HG03135 (cell line): ENCODE measurements around the gene WDR7.

Experiments used
- ATAC-seq: cut with Tn5 transposase; IDR thresholded peaks from one replicate; pipeline ENCODE4 v1.9.1; 2021; ENCODE audit warnings: mild to moderate bottlenecking, moderate library complexity; ENCODE audit not compliant: unreplicated experiment

The WDR7 gene

DNA sequence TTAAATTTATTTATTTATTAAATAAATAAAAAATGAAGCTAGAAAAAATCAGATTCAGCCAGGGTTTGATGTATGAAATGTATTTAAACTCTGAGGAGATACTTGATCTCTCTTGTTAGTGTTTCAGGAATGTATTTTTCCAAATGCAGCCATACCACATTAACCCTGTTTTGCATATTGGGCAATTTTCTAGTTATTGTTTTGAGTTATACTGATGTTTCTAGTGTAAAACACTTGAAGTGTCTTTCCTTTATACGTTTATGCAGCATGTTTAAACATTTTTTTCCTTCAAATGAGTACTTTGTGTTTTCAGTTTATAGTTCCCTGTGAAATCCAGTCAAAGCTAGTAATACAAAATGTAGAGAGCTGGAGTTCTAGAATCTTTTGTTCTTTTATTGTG, 69.9 kb downstream of the WDR7 start:
- no peak for ATAC-seq

DNA sequence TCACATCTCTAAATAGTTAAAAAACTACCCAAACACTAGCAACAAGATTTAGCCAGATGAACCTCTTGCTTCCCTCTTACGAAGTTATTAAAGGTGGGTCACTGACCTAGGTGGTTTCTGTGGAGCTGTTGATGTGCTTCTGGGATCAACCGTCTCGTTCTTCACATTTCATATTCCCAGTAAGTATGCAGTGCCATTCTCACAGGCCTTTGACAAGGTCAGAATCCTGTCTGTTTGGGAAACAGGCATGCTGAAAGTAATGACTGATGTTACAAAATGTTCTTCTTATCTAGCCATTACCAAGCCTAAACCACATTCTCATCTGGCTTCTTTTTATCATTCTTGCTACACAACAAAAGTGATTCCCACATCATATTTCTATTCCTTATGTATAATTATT, 70.3 kb downstream of the WDR7 start:
- ATAC-seq: no peak

DNA sequence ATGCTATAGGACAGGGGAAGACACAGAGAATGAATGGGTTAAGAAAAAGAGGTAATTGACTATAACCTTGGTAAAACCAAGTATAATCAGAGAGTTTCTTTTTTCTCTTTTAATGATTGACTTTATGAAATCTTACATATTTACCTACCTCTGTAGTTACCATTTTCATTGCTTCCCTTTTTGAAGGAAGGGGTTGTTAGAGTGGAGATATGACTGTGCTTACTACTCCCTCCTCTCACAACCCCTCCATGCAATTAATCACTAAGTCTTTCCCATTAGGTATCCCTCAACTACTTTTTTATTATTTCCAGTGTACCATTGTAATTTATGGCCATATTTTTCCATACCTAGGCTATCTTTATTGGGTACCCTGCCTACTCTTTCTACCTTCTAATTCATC, 71.4 kb downstream of the WDR7 start:
- no peak for ATAC-seq

DNA sequence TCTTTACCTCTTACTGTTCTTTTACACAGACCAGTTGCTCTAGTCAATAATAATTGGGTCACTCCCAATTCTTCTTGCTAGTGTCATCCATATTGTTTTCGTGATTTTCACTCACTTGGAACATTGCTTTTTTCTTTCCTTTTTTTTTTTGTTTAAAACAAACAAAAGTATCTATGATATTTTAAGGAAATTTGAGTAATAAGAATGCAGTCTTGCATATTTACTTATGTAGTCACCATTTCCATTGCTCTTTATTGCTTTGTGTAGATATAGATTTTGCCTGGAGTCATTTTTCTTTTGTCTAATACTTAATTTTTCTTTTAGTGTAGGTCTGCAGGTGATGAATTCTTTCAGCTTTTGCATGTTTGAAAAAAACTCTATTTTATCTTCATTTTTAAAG, 71.9 kb downstream of the WDR7 start:
- no peak for ATAC-seq

DNA sequence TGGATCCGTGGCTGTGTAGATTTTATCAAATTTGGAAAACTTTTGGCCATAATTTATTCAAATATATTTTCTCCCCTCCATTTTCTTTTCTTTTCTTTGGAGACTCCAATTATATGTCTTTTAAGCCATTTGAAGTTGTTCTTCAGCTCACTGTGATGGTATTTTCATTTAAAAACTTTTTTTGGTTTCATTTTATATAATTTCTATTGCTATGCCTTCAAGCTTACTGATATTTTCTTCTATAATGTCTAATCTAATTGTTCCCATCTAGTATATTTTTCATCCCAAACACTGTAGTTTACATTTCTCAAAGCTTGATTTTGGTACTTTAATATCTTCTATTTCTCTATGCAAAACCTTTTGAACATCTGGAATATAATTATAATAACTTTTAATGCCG, 72.5 kb downstream of the WDR7 start:
- ATAC-seq: no peak

DNA sequence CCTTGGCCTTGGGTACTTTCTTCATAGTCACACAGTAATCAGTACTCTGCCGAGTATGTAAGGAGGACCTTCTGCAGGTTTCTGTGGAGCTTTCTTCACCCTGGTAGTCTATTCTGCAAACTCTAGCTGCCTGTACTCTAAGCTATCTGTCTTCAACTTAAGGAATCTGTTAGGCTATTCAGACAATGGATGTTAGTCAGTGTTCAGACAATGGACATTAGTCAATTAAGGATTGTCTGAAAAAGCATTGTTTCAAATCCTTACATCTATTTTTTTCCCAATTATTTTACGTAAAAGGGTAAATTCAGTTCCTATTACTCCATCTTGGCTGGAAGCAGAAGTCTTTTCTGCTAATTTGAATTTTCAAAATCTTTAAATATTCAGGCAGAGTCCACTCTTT, 75.7 kb downstream of the WDR7 start:
- ATAC-seq: no peak

DNA sequence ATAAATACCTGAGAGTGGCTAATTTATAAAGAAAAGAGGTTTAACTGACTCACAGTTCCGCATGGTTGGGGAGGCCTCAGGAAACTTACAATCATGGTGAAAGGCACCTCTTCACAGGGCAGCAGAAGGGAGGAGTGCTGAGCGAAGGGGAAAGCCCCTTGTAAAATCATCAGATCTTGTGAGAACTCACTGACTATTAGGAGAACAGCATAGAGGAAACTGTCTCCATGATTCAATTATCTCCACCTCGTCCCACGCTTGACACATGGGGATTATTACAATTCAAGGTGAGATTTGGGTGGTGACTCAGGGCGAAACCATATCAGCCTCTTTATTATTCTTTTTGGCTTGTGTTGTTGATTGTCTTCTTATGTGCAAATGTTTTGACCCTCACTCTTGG, 76.2 kb downstream of the WDR7 start:
- ATAC-seq: no peak

DNA sequence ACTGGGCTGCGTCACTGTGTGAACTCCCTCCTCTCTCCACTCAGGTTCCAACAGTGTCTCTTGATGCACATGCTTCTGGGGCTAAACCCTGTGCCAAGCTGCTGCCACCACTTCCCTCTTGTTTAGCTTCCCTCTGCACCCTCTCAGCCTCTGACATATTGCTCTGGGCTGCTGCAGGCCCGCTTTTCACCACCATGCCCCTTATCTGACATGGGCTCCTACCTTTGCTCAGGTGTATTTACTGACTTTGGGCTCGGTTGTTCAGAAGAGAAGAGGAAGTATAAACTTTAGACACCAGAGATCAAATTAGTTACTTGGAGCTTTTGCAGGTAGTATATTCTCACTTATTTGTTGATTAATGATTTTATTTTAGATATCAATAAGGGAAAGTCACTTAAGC, 77.6 kb downstream of the WDR7 start:
- ATAC-seq: no peak

DNA sequence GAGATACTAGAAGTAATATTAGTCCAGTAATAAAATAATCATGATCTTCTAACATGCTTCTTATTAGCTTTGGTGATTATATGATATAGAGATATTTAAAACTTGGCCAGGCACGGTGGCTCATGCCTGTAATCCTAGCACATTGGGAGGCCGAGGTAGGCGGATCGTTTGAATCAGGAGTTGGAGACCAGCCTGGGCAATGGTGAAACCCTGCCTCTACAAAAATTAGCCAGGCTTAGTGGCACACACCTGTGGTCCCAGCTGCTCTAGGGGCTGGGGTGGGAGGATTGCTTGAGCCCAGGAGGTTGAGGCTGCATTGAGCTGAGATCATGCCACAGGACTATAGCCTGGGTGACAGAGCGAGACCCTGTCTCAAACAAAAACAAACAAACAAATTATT, 87.0 kb downstream of the WDR7 start:
- ATAC-seq: no peak

DNA sequence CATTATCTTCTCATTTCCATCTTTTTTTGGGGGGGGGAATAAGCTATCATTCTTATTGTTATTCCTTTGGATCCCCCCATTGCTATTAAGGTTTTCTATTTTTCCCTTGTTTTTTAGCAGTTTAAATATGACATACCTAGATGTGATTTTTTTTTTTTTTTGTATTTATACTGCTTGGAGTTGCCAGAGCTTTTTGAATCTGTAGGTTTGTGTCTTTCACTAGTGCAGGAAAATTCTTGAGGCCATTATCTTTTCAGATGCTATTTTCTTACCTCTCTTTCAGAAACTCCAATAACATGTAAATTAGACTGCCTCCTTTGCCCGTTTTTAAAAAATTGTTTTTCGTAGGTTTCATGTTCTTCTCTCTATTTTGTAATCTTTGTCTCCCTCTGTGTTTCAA, 88.6 kb downstream of the WDR7 start:
- ATAC-seq: no peak

DNA sequence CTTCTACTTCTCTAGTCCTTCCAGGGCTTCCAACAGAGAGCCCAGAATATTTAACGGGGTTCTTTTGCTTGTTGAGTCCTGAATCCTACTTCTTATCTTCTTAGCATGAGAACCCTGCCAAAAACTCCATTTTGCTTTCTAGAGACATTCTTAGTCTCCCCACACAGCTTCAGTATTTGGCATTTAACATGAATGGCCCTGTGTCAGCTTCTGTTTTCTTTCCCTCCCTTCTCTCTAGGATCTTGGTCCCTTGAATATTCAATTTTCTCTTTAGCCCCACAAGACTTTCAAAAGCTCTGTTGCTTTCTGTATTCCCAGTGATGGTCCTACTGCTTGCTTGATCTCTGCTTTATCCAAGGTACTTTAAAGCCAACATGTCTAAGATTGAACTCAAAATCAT, 89.5 kb downstream of the WDR7 start:
- no peak for ATAC-seq

DNA sequence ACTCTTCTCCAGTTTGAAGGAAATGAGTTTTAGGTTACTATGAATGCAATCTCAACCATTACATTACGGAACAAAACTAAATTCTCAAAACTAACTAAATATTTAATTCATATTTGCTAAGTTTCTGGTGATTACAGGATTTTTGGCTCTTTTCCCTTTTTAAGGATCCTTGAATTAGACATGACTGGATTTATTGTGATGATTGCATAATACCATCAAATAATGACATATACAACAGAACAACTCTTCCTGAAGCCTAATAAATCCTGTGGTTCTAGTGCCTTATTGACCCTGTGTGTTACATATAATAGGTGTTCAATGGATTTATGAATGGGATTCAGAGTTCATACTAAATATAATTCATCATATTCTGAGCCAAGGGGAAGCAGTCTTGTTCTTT, 90.5 kb downstream of the WDR7 start:
- no peak for ATAC-seq

DNA sequence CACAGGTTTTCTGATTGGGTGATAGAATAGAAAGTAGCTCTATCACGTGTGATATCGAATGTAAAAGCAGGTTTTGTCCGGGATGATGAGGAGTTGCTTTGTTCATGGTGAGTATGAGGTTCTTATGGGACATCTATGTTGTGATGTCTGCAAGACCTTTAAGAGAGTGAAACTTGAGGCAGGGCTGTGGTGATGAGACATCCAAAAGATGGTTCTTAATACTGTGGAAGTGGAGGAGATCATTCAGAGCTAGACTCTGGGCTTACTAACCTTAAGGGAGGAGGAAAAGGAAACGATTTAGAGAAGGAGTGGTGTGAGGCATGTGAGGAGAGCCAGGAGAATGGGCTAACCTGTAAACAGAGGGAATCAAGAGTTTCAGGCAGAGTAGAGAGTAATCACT, 92.0 kb downstream of the WDR7 start:
- ATAC-seq: no peak

DNA sequence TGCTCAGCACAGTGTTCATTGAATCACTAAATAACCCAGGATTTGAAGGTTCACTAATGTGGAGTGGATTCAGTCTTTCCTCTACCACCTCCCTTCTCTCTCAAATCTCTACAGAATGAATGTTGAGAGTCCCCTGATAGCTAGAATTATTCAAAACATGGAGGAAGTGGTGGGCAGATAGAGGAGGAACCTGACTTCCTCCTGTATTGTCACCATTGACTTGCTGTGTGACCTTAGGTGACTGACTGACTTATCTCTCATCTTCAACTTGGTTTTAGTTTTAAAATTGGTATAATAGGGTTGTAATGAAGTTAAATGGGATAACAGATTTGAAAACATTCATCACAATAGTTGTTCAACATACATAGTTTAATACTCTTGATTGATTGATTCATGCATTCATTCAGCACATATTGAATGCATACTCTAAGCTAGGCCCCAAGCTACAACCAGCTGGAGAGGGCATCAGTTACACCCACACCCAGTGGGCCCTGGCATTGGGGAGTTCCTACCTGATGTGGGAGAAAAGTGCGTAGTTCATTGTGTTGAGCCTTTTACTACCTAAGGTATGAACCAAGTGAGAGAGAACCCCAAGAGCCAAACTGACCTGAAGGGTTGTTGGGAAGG, 96.0 kb downstream of the WDR7 start:
- ATAC-seq: peak; percentile 70

DNA sequence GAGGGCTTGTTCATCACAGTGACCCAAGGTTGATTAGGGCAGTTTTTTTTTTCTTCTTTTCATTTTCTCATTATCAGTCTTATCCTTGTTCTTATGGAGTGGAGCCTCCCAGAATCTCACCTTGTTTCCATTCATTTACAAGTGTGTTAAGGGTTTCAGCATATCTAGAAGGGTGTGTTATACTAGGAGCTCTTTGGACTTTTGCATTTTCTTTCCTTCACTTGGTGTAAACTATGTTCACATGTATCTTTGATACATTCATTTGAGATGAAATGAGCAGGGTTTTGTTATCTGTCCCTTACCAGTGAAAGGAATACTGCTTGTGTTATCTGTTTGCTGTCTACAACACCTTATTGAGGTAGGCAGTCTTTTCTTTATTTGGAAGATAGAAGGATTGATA, 96.7 kb downstream of the WDR7 start:
- ATAC-seq: no peak

DNA sequence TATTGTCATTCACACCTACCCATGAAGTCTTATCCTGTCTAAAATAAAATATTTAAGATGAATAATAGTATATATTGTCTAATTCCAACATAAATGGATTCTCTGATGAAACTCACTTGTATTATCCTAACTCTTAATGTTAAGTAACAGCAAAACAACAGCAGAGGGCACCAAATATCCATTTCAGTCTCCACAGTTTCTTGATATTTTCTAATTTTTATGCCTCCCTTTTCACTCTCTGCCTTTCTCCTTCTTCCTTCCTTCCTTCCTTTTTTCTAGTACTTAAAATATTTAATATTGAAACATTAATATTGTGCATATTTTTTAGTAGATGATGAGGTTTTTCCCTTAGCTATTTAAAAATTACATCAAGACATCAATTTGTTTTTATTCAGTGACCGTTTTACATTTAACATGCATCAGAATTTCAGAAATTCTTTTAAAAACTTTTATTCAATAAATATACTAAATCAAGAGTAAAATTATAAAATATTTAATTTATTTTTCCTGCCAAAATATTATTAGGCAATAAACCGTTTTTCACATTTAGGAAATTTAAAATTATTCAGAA, 97.6 kb downstream of the WDR7 start:
- no peak for ATAC-seq

DNA sequence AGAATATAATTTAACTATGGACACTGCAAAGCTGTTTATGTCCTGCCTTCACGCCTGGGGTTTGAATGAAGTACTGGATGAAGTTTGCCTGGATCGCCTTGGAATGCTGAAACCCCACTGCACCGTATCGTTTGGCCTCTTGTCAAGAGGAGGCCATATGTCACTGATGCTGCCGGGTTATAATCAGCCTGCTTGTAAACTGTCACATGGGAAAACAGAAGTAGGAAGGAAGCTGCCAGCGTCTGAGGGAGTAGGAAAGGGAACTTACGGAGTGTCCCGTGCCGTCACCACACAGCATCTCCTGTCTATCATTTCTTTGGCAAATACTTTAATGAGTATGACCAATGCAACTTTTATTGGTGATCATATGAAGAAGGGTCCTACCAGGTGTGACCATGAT, 105.8 kb downstream of the WDR7 start:
- no peak for ATAC-seq

DNA sequence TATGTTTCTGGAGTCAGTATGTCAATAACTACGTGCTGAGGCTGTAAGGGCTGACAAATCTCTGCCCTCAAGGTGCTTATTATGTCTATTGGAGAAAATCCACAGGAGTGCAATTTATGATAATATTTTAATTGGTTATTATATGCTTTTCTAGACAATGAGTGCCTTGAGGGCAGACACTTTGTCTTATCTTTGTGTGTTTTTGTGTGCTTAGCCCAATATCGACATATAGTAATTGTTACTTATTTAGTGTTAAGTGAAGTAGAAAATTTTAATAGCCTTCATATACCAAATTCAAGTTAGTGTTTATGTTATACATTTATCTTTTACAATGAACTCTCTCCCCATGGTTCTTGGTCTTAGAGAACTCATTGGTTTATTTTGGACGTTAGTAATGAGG, 118.9 kb downstream of the WDR7 start:
- no peak for ATAC-seq

DNA sequence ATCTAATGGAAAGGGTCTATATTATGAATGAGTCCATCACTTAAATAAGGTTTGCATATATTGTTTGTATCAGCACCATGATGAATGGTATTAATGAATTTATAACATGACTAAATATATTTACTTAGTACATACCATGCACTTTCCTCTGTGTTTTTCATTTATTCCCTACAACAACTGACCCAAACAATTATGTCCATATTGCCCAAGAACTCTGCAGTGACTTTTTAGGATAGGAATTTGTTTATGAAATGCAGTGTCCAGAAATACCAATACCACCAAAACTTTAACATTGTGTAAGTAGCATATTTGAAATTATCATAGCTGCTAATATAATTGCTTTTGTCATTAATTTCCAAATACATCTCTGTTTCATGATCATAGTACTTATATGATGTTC, 119.7 kb downstream of the WDR7 start:
- ATAC-seq: no peak

DNA sequence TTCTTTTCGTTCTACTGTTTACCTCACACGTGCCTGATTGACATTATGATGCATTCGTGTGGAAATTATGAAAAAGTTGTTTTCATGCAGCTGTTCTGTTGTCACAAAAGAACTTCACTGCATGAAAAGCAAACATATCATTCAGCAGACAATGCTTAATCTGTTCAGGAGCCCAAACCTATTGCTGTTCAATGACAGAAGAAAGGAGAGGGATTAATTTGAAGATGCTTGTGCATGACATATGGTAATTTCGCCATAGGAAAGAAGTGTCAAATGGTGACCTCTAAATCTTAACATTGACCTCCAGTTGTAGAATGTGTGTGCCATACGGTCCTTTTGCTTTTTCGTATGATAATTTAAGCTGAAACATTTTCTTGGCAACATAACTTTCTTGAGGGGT, 124.5 kb downstream of the WDR7 start:
- ATAC-seq: no peak

DNA sequence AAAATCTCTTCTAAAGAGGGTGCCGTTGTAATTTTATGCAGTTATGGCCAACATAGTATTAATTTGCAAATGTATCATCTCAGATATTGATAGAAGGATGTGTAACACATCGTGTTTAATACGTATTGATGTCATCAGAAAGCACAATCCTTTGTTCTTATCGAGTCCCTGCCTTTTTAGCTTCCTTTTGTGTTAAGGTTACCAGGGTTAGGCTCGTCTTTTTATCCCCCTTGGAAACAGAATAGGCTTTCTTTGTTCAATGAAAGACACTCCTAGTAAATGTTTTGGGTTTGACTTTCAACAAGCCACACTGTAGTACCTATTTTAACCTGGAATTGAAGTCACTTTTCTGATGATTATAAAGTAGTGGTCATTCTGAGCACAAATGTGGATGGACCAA, 136.2 kb downstream of the WDR7 start:
- no peak for ATAC-seq

DNA sequence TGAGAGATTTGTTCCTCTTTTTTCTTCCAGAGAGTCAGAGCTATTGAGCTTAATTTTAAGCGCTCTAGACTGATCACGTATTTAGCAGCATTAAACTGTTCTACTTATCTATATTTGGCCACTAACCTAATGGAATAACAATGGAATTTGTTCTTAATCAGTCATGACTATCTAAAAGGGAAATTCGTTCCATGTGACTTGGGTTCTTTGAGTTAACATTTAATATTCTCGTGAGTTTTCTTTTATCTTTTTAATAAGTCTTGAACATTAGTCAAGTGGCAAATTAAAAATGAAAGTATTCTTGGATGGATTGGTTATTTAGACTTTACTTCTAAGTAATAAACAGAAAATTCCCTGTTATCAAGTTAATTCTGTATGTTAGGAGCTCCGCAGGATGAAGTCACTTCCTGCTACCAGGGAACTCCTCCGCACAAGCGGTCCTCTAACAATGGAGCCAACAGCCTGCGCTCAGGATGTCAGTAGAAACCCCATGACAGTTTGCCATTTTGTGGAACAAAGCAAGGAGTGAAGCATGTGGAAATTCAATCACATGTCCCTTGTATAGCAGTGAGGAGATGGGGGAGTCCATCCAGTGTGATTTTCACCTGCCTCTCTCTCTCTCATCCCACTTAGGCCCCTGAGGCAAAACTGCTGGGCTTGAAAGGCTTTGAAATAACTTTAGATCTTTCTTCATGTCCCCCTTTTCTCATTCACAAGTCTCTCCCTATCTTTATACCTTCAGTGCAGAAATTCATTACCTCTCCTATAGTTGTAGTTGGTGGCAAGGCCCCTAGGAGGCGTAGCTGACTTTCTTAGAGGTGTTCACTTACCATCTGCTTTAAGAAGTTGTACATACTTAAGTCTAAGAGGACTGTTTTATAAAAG, 138.1 kb downstream of the WDR7 start:
- no peak for ATAC-seq

DNA sequence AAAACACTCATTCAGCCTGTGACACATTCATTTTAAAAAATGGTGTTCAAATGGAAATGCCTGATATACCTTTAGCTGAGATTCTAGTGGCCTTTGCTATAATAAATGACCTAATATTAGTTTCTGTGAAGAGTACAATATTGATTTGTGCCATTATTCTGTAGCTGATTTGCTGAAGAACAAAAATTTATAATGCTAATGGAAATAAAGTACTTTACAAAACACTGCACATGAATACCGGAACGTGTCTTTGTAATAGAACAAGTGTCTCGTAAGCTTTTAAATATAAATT, 138.7 kb downstream of the WDR7 start:
- no peak for ATAC-seq
